DMS 273 treated with DMSO at 0.1 percent for 48 hours (cell line): Measurements from ENCODE around the gene HS6ST1.

Experiments
- DNase-seq: peaks from one replicate; lab custom pipeline; 2025; lab: John Stamatoyannopoulos, UW

HS6ST1 gene

DNA sequence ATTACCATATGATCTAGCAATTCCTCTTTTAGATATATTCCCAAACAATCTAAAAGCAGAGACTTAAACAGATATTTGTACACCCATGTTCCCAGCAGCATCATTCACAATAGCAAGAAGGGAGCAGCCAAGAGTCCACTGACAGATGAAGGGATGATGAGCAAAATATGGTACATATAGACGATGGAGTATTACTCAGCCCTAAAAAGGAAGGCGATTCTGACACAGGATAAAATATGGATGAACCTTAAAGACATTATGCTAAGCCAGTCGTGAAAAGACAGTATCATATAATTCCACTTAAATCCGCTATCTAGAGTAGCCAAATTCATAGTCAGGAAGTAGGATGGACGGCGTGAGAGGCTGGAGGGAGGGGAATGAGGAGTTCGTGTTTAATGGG is 20.4 kb downstream of the HS6ST1 start:
- no peak for DNase-seq

DNA sequence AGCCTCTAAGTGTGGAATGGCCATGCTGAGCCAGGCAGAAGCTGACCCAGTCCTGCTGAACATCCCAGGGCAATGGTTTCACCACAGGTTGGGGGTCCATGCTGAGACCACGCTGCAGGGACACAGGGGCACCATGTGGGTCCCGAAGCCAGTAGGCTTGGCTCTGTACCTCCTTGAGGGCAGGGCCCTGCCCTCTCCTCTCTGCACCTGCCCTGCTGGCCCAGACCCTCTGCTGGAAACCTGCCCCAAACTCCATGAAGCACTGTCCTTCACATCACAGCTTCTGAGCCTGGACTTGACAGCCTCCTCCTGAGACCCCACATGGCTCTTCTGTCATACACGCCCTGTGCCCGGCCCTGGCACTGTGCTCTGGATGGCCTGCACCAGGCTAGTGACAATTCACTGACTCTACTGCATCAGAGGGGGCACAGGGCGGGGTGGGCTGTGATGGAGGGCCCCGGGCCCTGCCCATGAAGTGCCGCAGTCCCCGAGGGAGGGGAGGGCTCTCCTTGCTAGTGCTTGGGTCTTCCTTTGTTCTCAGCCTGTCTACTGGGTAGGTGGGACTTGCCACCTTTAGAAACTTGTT is 24.7 kb downstream of the HS6ST1 start:
- DNase-seq = no peak

DNA sequence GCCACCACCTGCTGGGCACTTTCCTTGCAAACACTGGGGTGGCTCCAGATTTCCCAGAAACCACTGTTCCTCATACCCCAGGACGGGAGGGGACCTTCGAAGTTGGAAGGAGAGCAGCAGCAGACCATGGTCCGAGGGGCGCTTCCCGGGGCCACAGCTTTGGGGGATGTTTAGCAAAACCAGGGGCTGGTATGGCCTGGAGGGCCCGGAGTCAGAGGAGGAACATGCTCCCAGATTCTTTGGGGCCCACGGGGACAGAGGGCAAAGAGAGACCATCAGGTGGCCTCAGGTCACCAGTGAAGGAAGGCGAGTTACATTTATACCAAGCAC is 25.3 kb downstream of the HS6ST1 start:
- no peak for DNase-seq

DNA sequence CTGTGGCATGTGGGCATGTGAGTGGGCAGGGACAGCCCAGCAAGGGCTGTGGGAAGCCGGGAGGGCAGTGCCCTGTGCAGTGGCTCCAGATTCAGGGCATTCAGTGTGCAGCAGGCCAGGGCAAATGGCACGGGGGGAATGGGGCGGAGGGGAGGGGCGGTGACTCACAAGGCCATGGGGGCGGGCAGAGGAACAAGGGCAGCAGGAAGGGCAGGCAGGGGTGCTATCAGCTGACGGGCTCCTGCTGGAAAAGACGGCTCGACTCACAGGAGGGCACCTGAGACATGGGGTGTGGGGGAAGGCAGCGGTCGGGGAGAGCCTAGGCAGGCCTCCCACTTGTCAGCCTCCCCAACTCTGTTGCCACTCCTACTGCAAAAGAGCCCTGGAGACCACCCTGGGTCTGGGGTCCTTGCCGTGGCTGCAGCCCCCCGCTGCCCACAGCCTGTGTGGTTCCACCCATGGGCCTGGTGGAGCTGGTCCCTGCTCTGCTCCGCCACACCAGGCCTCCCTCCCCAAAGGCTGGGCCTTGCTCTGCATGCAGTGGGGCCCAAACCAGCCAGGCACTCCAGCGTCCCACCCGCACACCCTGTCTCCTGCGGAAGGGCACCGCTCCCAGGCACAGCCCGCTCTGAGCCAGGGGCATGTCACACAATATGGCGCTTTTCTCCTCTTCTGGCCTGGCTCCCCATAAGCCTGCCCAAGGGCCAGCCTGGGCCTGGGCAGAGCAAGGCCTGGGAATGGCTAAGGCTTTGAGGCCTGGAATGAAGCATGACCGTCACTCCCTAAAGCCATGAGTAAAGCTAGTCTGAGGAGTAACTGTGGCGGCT is 25.9 kb downstream of the HS6ST1 start:
- no peak for DNase-seq

DNA sequence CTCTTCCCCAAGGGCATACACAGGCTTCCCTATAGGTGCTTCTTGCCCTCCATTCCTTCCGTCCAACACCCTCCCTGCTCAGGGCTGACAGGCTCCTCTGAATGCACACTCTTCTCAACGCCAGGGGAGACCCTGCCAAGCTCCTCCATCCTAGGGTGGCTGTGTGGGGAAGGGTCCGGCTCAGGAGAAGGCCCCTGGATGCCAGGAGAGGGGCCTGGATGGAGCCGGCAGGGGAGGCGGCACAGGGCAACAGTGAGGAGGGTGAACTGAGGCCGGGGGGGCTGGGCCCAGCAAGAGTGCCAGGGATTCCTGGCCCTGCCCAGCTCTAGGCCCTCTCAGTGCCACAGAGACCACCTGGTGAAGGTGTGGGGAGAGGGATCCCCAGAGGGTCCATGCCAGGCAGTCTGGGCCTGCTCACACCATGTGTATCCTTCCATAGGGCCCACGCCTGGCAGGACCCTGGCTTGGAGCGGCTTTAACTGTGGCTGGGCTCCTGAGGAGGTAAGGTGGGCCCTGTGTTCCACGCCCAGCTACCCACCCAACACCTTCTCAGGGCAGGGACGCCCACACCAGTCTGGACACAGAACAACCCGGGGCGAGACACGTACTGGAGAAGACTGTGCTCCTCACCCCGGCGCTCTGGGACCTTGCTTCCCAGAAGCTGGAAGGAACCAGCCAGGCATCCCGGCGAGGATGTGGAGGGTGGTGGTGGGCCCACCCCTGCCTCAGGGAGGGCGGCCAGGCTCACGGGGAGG is 26.6 kb downstream of the HS6ST1 start:
- DNase-seq = no peak

DNA sequence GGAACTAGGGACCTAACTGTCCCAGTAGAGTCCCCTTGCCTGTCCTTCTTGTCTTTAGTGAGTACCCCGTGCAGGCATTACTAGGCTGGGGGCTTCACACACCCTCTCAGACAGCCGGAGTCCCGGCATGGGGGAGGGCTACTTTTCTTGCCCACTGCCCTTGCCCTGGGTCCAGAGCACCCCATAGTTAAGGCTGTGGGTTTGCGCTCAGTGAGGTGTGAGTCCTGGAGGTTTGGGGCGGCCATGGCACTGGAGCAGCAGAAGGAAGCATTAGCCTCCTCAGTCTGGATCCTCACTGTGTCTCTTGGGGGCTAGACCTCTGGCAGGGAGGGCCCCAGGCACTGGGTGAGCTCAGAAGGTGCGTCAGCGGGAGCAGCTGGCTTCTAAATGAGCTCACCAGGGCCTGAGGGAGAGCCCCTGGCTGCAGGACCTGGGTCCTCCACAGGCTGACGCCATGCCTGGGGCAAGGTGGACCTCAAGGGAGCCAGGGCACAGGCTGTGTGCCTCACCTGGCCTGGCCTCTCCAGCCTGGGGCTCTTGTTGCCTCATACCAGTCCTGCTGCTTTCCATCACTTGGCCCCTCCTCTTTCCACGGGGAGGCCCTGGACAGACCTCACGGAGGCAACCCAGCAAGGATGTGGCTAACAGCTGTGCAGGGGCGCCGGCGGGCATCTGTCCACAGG is 27.4 kb downstream of the HS6ST1 start:
- no peak for DNase-seq

DNA sequence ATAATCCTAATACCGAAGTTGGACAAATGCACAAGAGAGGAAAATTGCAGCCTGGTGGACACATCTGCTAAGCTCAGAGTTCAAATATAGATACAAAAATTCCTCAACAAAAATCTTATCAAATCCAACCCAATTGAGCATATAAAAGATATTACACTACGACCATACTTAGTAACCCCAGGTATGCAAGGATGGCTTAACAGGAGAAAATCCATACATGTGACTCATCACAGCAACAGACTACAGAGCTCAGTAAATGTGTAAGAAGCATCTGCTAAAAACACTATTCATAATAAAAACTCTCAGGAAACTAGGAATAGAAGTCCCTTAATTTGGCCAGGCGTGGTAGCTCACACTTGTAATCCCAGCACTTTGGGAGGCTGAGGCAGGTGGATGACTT is 28.3 kb downstream of the HS6ST1 start:
- no peak for DNase-seq

DNA sequence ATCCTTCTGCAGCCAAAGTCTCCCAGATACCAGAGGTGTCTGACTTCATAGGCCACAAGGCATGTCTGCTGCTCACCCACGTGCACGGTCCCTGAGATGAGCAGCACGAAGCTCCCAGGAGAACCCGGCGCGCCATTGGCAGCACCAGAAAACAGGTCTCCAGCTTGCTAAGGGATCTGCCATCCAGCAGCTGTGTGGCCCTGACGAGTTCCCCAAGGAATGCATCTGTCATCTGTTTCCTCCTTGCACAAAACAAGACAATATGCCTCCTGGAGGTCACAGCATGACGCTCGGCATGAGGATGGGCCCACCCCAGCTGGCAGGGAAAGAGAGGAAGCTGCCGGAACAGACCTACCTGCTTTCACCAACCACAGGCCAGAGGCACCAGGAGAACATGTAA is 29.2 kb downstream of the HS6ST1 start:
- DNase-seq = no peak

DNA sequence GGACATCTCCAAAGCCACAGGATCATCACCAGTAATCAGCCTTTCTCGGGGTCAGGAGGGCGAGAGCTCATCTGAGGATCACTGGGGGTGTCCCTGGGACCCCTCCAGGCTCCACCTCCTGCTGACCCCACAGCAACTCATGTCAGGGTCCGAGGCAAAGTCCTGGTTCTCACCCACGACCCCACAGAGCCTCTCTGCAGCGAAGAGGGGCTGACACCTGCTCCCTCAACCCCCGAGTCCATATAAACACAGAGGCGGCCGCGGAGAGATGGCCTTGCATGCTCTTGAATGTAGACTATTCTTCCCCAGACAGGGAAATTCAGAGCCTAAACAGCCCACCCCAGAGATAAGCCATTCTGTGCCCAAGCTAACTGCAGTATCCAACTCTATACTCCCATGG is 29.9 kb downstream of the HS6ST1 start:
- DNase-seq = no peak

DNA sequence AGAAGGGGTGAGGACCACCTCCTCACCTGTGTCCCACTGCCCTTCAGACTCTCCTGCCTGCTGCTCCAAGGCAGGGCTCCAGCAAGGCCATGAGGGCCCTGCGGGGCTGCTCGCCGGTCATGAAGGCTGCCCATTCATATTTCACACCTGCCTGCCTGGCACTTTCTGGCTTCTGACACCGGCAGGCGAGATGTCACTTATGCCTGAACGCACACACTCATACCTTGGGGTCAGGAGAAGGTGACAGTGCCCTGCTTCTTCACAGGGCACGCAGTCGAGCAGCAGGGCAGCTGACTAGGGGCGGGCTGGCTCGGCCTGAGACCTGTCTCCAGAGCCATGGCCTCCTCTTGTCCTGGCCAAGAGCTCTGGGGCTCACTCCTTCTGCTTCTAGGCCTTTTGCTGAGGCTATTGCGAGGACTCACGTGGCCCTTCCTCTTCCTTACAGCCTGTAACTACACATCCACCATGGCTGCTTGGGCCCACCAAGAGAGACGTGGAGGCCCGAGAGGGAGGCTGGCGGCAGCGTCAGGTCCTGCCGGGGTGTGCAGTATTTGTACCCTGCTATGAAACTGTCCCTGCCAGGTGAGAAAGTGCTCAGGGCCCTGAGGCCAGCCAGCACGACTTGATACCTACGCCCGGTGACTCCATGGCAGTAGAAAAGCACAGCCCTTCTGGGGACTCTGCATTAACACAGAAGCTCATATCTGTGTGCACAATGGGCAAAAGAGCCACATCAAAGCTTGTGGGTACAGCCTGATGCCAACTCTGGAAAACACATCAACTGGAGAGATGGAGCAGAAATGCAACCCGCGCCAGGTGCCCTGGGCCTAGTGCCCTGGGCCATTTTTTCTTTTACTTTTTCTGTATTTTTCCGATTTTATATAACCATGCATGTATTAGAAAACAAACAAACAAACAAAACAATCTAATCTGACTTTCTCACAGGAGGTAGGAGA is 30.6 kb downstream of the HS6ST1 start:
- no peak for DNase-seq

DNA sequence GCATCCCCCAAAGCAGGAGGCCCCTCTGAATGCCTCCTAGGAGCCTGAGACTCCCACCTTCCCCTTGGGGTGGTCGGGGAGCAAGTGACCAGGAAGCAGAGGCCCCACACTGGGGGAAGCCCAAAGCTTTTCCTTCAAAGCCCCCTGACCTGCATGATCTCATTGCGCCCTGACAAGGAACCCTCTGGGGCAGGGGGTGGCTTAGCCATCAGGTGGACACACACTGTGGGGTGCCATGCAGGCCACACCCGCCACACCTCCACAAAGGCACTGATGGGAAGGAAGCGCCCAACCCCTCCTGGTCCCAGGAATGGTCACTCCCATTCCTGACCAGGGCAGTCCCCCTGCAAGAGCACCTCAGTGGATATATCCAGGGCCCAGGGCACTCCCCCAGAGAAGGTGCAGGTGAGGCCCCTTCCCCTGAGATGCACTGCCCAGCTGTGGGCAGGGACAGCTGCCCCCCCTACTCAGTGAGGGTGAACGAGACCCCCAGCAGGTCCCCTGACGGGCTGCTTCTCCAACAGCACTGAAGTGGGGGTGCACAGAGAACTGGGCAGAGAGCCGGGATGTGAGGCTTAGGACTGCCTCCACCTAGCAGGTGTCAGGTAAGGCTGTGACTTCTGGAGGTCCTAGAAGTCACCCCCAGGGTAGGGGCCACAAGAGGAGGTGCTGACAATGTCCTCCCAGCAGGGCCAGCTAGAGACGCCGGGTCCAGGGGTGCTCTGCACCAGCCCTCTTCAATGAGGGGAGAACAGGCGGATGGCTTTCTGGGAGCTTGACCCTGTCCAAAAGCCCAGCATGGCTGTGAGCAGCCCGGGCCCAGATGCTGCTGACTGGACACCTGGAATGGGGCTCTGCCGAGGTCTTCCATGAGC is 31.5 kb downstream of the HS6ST1 start:
- DNase-seq = no peak

DNA sequence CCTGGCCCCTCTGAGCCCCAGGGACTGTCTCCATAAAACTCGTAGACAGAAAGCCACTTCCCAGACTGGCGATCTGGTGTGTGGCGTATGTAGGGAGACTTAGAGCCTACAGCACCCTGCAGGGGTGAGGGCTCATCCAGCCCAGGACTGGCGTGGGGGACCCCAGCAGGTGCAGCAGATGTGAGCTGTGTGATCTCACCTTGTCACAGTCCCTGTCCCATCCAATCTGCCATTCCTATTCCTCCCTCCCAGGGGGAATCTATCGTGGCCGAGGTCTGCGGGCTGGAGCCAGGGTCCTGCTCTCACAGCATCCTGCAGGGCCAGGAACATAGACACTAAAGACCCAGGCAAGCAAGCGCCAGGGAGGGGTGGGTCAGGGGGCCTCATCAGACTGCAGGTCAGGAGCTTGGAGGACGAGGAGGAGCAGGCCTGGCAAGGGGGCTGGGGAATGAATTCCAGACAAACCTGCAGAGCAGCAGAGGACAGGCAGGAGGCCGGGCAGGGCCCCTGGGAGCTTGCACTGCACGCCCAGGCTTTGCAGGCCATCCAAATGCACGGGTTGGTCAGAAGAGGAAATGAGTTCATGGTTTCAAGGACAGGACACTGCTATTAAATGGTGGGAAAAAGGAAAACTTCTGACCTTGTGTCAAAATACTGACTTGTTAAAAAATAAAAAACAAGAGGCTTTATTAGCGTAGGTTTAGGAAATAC is 32.5 kb downstream of the HS6ST1 start:
- DNase-seq = no peak

DNA sequence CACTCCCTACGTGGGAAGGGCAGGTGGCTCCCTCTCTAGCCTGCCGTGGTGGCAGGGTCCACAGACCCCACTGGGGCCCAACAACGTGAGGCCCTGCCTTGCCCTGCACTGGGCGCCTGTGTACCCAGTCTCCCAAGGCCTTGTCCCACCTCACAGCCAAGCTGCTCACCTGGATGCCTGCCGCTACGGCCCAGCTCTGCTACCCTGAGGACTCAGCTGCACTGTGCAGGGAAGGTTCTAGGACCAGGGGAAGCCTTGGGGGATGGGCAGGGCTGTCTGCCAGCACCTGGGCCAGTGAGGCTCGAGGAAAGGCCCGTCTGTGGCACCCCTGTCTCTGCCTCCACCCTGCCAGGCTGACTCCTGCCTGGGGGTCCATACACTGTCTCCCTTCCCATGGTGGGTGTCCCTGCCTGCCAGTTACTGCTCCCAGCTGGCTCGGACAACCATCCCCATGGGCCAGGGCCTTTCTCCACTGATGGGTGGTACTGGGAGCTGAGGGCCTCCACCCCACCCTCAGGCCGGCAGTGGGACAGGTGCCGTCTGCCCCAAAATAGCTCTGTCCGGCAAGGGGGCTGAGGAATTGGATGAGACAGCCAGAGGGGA is 33.2 kb downstream of the HS6ST1 start:
- no peak for DNase-seq

DNA sequence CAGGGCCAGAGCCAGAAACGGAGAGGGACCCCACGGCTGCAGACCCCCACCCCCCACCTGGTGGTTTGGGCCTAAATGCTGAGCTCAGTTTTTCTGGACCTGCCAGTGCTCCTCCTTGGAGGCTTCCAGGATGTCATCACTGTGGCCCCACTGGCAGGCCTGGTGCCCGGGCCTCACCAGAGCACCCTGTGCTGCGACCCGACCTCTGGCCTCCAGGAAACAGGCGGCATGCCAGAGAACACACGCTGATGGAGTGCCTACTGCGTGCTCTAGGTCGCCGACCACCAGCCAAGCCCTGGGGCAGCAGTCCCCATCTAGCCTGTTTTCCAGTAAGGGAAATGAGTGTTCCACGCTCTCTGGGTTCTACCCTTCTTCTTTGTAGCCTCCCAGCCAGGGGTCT is 33.8 kb downstream of the HS6ST1 start:
- DNase-seq = no peak

DNA sequence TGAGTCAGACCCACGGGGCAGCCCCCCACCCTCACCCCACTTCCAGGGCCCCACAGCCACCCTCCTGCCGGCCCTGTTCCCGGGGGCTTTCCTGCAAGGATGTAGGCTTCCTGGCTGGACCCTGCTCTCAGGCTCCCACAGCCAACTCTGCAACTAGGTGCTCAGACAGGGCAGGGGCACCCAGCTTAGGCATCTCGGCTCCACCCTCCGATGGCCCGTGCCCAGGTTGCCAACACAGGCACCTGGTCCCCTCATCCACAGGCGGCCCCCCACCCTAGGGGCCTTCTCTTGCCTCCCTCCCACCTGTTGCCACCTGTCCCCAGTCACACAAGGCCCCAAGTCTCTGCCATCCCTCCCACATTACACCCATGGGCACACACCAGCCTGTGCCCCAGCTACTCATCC is 34.6 kb downstream of the HS6ST1 start:
- DNase-seq = no peak

DNA sequence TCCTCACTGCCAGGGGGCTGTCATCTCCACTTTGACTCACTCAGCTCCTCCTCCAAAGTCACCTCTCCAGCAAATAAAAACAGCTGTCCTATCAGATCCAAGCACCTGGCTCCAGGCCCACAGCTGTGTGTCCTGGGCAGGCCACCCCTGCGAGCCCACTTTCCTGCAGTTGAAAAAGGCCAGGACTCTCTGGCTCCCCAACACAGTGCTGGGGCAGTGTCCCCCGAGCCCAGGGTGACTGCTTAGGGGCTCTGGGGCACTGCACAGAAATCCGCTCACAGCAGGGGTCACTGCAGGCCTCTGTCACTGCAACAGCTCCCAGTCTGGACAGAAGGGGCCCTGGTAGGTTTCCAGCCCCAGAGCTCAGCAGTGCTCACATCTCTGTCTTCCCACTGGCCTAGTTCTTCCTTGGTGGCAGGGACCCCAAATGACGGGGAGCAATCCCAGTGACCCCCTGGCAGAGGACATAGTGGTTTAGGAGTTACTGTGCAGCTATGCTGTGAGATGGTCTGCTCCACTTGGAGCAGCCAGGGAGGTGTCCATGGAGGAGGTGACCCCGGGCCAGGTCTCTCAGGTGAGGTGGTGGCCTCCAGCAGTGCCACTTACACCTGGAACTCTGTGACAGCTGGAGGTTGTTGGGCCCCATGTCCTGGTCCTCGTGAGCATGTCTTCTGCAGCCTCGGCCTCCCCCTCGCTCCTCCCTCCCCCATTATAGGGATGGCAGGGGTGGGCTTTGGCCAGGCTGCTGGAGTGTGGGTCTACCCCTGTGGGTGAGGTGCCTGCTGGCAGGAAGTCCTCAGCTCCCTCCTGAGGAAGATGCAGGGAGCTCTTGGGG is 35.5 kb downstream of the HS6ST1 start:
- DNase-seq = no peak

DNA sequence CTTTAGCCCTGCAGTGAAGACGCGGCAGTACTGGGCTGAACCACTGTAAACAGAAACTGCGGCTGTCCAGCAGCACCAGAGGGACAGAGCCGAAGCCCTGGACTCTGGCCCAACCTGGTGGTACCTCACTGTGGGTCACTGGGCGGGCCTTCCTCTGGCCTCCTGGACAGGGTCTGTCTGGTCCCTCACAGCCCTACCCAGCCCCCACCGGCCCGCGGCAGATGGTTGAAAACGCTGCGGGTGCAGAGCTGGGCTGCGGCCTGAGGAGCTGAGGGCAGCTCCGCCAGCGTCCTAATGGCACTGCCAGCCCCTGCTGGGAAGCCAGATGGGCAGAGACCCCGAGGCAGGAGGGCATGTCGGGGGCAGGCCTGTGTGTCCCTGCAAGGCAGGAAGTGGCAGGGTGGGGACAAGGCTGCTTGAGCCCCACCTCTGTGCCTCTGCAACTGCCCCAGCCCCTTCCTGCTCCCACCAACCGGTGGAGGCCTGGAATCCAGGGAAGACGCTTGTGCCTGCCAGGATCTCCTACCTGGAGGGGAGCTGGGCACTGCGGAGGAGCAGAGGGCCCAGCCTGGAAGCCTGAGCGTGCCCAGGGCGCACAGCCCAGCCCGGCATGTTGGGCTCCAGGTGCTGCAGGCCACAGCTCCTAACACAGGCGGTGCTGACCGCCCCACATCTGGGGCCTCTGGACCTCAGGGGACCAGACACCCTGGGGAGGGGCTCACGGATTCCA is 36.3 kb downstream of the HS6ST1 start:
- peak; percentile 57 for DNase-seq

DNA sequence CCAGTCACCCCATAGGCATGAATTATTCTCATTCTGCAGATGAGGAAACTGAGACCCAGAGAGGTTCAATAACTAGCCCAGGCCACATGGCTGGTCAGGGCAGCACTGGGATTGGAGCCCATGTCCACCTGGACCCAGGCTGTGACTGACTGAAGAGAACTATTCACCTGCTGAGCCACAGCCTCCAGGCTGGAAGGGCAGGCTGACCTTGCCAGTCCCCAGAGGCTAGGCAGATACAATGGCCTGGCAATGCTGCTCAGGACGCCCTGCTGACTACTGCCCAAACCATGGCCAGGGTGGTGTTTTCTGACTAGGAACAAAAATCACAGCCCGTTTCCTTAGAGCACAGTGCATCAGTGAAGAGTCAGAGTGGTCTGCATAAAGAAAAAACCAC is 36.8 kb downstream of the HS6ST1 start:
- DNase-seq = no peak
